Tibial nerve (tissue), 4 donors: Measurements from ENCODE around the gene NANOS1. TPM values are rescaled to one million over a fixed set of nuclear protein-coding genes. Genes with fewer than 3 reads are reported as not detected.

Experiments used
- DNase-seq, 2 donors: peaks; one replicate each; pipeline ENCODE4 v3.0.0-alpha.2; 2019; ENCODE audit warnings: low spot score in 2 of 2
- H3K27ac ChIP-seq, 4 donors: fragments of 200-600 bp; sonication (generic) in 3 of 4; one replicate each; pipeline ENCODE4 v1.5.1; 2017 to 2019; ENCODE audit warnings: mild to moderate bottlenecking in 1 of 4
- H3K27me3 ChIP-seq, 2 donors: fragments of 200-600 bp; sonication (generic) in 1 of 2; one replicate each; pipeline versions ENCODE4 v1.5.1 to v1.6.0; 2017 to 2019
- H3K36me3 ChIP-seq, 3 donors: fragments of 200-600 bp; sonication (generic); one replicate each; pipeline ENCODE4 v1.5.1; 2018 to 2019
- H3K4me1 ChIP-seq, 4 donors: fragments of 200-600 bp; sonication (generic) in 3 of 4; one replicate each; pipeline ENCODE4 v1.5.1; 2017 to 2019
- H3K4me3 ChIP-seq, 4 donors: fragments of 200-600 bp; sonication (generic) in 3 of 4; one replicate each; pipeline ENCODE4 v1.5.1; 2017 to 2019; ENCODE audit warnings: mild to moderate bottlenecking in 1 of 4, moderate library complexity in 1 of 4
- H3K9me3 ChIP-seq, 4 donors: fragments of 200-600 bp; sonication (generic) in 3 of 4; one replicate each; pipeline ENCODE4 v1.5.1; 2017 to 2019
- EP300 ChIP-seq, 2 donors: sonication (generic); formaldehyde crosslinking; IDR thresholded peaks; one replicate each; pipeline ENCODE4 v1.6.1; 2017; ENCODE audit warnings: antibody characterized with exemption in 2 of 2, mild to moderate bottlenecking in 1 of 2
- POLR2A ChIP-seq, 2 donors: fragments of 450-650 bp; IDR thresholded peaks; one replicate each; pipeline ENCODE4 v1.6.1; 2017; ENCODE audit warnings: antibody characterized with exemption in 2 of 2, mild to moderate bottlenecking in 2 of 2, moderate library complexity in 2 of 2
- WGBS, 2 donors: methylation state at CpG; one replicate each; pipeline ENCODE4 v1.1.5; 2018; 5-methylcytosine and 5-hydroxymethylcytosine counted together
- total RNA-seq, 4 donors: library from RNA; depleted of rRNA; stranded (reverse); fragments of >200 nt; gene quantifications; one replicate each; pipeline ENCODE4 v1.1.0, GENCODE V29; 2016
- TF ChIP-seq, protein P1 (sequence below), 5 experiments: fragments of 200-600 bp in 3 of 5; fragments of 450-650 bp in 2 of 5; sonication (generic) in 3 of 5; IDR thresholded peaks; one replicate each; pipeline ENCODE4 v1.5.1; 2016 to 2019; ENCODE audit warnings: antibody characterized with exemption in 5 of 5, mild to moderate bottlenecking in 3 of 5, moderate library complexity in 2 of 5

Gene NANOS1
- total RNA-seq, 4 donors from 2014 or later, result 4.8 to 9.4 (median 6.0) TPM

DNA sequence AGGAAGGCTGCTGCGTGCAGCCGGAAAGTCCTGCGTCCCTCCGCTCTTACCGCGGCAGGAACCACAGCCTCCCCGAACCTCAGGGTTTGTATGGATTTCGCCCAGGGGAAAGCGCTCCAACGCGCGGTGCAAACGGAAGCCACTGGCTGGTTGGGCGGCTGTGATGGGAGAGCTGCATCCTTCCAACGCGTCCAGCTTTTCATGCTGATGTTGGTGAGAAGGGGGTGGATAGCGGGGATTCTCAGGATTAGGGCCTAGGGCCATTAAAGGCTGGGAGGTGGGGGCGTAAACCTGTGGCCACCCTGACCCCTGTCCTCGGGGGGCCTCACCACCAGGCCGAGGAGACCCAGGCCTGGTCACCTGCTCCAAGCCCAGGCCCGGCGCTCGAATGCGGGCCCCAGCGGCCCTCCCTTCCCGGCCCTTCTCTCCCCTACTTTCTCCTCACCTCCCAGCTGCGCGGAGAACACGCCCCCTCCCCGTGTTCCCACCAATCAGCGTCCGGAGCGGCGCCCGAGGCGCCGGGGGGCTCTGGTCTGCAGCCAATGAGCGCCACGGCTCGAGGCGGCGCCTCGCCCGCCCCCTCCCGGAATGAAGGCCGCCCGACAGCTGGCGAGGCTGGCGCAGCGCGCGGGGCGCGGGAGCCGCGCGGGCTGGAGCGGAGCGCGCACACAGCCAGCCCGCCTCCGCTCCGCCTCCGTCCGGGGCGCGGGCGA lies 458 bp upstream of the NANOS1 start:
- peak overlapping the region in 2 of 4 donors; percentile 55 to 76 for H3K27ac ChIP-seq
- H3K27me3 ChIP-seq, result no peaks in the 10 kb centered on the region
- H3K4me3 ChIP-seq, result peak overlapping the region; percentile 40 to 74 (median 49)
- WGBS, 2 donors, result 8 to 20% methylated on average over 25 to 48 of the region's 68 CpGs
- DNase-seq, result peak; percentile 63 to 69
- H3K9me3 ChIP-seq, result no peaks in the 10 kb centered on the region
- peaks cover 0 to 18% (median 0%) of the 10 kb centered on the region in 3 donors for H3K36me3 ChIP-seq
- TF ChIP-seq, protein P1, sequence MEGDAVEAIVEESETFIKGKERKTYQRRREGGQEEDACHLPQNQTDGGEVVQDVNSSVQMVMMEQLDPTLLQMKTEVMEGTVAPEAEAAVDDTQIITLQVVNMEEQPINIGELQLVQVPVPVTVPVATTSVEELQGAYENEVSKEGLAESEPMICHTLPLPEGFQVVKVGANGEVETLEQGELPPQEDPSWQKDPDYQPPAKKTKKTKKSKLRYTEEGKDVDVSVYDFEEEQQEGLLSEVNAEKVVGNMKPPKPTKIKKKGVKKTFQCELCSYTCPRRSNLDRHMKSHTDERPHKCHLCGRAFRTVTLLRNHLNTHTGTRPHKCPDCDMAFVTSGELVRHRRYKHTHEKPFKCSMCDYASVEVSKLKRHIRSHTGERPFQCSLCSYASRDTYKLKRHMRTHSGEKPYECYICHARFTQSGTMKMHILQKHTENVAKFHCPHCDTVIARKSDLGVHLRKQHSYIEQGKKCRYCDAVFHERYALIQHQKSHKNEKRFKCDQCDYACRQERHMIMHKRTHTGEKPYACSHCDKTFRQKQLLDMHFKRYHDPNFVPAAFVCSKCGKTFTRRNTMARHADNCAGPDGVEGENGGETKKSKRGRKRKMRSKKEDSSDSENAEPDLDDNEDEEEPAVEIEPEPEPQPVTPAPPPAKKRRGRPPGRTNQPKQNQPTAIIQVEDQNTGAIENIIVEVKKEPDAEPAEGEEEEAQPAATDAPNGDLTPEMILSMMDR (IDR thresholded peaks at IDR 0.05), result peak in 4 of 5 experiments; percentile 14 to 57 (median 34)
- no peak for TF ChIP-seq POLR2A (IDR thresholded peaks at IDR 0.05)
- TF ChIP-seq EP300 (IDR thresholded peaks at IDR 0.05), result no peak
- H3K4me1 ChIP-seq, result peaks cover 0 to 41% (median 5%) of the 10 kb centered on the region in 4 donors

- Histone ChIP-seq H3K4me3 (peak overlapping the region; percentile 16 to 74 (median 48)), H3K36me3 (peaks cover 0 to 27% (median 2%) of the 10 kb centered on the region in 3 donors), H3K4me1 (peaks cover 0 to 34% (median 3%) of the 10 kb centered on the region in 4 donors), H3K27me3 (no peaks in the 10 kb centered on the region), H3K9me3 (no peaks in the 10 kb centered on the region), H3K27ac (peak overlapping the region in 1 of 4 donors; percentile 7)
- WGBS, 2 donors, result 7 to 34% methylated on average over 13 to 63 of the region's 65 CpGs
- DNase-seq, result no peak
- TF ChIP-seq POLR2A (IDR thresholded peaks at IDR 0.05), result no peak
- TF ChIP-seq, protein P1 (IDR thresholded peaks at IDR 0.05), result no peak
- no peak for TF ChIP-seq EP300 (IDR thresholded peaks at IDR 0.05)
Measured at GRCh38 chr10:119030421-119031250, 1.1 kb downstream of the NANOS1 start.

GRCh38 chr10:119031496-119032059 lies 2.1 kb downstream of the NANOS1 start:
- peaks cover 0 to 24% (median 2%) of the 10 kb centered on the region in 4 donors for H3K4me1 ChIP-seq
- H3K27ac ChIP-seq, result no peak overlapping the region
- TF ChIP-seq, protein P1 (IDR thresholded peaks at IDR 0.05), result no peak
- no peak for TF ChIP-seq POLR2A (IDR thresholded peaks at IDR 0.05)
- peaks cover 0 to 36% (median 2%) of the 10 kb centered on the region in 3 donors for H3K36me3 ChIP-seq
- DNase-seq, result no peak
- H3K4me3 ChIP-seq, result no peak overlapping the region
- WGBS, 2 donors, result 80 to 82% methylated on average over 7 of the region's 7 CpGs
- H3K27me3 ChIP-seq, result no peaks in the 10 kb centered on the region
- H3K9me3 ChIP-seq, result no peaks in the 10 kb centered on the region

DNA sequence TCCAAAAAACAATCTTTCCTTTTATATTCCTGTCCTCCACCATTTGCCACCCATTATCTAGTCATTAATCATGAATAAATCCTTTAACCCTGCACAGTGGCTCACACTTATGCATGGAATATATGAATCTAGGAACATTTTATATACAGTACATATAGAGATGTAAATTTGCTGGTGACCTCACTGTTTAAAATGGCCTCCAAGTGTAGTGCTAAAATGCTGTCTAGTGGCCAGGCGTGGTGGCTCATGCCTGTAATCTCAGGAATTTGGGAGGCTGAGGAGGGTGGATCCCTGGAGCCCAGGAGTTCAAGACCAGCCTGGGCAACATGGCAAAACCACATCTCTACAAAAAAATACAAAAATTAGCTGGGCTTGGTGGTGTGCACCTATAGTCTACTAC lies 9.6 kb downstream of the NANOS1 start:
- WGBS, 2 donors, result 59 to 77% methylated on average over 1 of the region's 1 CpG
- Histone ChIP-seq H3K36me3 (peaks cover 10 to 92% (median 57%) of the 10 kb centered on the region in 3 donors), H3K27me3 (no peaks in the 10 kb centered on the region), H3K4me3 (no peak overlapping the region), H3K4me1 (no peaks in the 10 kb centered on the region), H3K9me3 (no peaks in the 10 kb centered on the region), H3K27ac (no peak overlapping the region)
- no peak for DNase-seq
- TF ChIP-seq POLR2A (IDR thresholded peaks at IDR 0.05) (no peak), EP300 (IDR thresholded peaks at IDR 0.05) (no peak)
- TF ChIP-seq, protein P1 (IDR thresholded peaks at IDR 0.05), result no peak
